Measurements from ENCODE around the gene F11R.
A peak's percentile ranks its signal among the peaks of the same experiment; 100 is the strongest.
"Not testable (repeated sequence)": the region's sequence is repeated elsewhere in the genome, so short reads cannot be mapped to it uniquely, and the experiment has no call there.

F11R gene

DNA sequence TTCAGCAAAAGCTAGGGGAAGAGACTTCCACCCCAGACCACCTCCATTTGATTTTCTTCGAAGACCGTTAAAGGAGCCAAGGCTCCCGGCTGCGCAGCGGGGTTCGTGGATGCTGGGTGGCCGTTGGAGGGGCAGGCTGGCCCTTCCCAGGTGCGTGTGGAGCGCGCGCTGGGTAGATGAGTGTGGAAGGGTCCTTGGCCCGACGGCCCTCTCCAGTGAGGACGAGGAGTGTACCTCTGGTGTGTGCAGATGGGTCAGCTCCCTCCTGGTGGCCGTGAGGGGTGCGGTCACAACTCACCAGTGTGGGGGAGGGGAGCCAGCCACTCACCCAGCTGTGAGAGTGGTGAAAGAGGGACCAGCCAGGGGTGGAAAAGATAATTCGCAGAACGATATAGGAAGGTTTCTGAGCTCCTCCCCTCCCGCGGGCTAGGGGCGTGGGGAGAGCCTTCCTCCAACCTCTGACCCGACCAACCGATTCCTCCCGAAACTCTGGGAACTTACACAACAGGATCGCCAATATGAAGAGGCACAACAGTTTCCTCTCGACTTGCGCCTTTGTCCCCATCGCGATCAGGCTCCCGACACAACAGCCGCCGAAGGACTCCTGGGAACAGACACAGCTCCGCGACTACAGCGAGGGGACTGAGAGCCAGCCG is at the start of gene F11R:
F11R (minus strand) TSS at position 644 of the 656 bp plus-strand sequence; CDS start at position 565, 79 bp downstream.
- peak; percentile 62 for DNase-seq

DNA sequence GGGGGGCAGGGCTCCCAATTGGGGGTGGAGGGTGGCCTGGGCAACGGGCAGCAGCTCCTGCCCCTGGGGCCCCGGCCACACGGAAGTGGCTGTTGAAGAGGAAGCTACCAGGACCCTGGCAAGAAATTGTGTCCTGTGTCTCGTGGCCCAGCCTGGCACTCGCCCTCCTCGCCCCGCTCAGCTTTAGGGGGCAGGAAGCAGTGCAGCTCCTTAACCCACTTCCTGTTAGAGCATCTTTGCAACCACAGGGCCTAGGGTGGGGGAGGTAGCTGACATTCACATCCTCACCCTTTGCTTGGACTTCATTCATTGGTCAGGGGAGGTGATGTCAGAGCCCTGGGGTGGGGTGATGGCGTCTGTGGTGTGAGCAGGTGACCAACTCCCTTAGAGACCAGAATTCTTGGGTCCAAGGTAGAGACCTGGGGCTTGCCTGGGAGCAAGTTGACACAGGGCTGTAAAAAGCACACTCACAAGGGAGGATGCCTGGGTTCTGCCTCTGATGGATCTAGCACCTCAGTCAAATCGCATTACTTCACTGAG is 48.8 kb upstream of the F11R start, which contains the start of gene ARHGAP30:
ARHGAP30 (minus strand) TSS at position 161 of the 540 bp plus-strand sequence. CDS start 267 bp downstream, outside the sequence.
- DNase-seq: peak; percentile 90

DNA sequence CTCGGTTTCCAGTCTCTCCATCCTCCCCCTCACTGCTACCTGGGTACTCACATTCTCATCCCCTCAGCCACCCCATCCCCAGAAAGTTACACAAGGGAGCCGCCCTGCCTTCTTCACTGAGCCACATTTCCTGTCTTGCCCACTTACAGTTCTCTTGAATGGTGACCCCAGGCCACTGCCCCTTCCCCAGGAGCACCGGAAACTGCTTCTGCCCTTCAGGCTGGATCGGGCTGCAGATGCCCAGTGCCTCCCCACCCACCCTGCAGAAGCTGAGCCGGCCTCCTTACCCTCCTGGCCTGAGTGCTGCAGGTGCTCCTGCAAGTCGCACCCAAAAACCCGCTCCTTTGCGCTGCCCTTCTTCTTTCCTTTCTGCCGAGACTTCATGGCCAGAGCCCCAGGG is 48.3 kb upstream of the F11R start:
- no peak for DNase-seq

DNA sequence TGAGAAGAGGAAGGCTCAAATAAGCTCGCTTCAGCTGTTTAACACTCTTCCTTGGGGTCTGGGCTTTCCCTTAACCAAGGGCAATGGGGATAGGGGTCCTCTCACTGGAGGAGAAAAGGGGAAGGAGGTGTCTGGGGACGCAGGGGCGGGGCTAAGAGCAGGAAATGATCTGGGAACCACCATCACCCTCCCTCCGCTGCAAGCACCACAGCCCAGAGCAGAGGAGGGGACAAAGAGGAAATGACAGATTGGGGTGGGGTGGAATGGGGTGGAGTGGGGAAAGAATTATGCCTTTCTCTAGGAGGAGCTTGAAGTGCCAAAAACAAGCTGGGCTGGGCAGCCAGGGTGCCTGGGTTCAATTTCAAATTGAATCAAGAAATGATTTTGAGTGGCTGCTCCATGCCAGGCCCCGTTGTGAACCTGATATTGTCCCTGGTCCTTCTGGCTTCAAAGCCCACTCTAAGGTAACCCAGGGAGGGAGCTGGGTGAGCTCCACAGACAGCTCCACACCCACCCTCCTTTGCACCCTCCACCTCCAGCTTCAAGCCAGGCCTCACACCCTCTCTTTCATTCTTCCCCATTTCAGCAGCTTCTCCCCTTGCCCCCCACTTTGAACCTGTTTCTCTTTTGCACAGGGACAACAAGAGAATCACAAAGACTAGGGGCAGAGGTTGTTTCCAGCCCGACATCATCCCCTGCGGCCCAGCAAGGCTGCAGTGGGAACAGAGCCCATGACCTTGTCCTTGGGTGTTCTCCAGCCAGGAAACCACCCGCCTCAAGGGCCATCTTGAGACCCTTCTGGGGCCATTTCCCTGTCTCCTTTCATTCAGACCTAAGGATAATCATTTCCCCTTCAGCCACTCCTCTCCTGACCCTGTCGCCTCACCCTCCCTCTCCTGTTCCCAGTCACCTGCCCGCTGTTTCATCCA is 47.6 kb upstream of the F11R start:
- DNase-seq: peak; percentile 94

DNA sequence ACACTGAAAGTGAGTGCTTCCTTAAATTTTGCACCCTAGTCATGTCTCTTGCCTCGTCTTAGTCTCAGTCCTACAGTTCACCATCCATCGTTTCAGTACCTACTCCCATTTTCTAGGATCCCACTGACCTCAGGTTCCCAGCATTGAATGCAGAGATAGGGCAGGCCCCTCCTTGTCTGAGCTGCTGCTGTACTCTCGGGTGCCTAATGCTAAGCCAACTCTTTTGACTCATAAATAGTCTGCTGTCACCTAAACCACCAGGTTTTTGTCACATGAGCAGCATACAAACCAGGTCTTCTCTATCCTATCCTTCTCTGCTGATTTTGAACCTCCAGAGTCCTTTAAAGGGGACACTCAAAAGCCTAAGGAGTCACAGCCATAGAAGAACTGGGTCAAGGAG is 45.7 kb upstream of the F11R start:
- no peak for DNase-seq

DNA sequence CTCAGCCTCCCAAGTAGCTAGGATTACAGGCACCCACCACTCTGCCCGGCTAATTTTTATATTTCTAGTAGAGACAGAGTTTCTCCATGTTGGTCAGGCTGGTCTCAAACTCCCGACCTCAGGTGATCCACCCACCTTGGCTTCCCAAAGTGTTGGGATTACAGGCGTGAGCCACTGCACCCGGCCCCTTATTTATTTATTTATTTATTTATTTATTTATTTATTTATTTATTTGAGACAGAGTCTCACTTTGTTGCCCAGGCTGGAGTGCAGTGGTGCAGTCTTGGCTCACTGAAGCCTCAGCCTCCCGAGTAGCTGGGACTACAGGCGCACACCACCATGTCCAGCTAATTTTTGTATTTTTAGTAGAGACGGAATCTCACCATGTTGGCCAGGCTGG is 44.7 kb upstream of the F11R start:
- DNase-seq: not testable (repeated sequence)

DNA sequence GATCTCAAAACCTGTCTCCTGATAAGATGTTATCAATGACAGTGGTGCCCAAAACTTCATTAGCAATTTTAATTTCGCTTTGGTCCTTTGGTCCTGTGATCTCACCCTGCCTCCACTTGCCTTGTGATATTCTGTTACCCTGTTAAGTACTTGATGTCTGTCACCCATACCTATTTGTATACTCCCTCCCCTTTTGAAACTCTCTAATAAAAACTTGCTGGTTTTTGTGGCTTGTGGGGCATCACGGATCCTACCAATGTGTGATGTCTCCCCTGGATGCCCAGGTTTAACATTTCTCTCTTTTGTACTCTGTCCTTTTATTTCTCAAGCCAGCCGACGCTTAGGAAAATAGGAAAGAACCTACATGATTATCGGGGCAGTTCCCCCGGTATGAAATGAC is 43.0 kb upstream of the F11R start:
- DNase-seq: not testable (repeated sequence)

DNA sequence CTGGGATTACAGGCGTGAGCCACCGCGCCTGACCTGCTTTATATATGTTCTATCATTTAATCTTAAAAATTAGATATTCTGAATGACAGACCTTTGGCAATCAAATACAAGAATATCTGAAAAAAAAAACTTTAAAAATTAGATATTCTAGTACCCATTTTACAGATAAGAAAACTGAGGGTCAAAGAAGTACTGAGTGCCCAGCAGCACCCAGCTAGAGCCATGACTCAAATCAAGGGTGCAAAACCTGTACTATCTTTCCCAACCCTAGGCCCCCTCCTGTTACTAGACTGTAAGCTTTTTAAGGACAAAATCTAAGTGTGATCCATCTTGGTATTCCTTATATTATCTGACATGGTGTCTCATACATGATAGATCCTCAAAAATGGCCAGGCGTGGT is 40.5 kb upstream of the F11R start:
- no peak for DNase-seq

DNA sequence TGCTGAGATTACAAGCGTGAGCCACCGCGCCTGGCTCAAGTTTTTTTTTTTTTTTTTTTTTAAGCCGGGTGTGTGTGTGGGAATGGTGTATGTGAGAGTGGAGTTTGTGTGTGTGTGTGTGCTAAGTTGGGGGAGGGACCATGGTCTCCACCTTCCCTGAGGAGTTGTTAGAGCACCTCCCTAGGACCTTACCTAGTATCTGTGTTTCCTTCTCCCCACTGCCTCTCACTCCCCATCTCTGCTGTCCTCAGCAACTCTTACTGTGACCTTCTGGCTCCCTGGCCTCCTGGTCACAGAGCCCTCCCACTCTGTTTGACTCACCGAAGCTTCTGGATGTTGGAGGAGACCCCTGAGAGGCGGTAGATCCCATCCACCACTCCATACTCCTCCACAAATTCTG is 38.3 kb upstream of the F11R start:
- no peak for DNase-seq

DNA sequence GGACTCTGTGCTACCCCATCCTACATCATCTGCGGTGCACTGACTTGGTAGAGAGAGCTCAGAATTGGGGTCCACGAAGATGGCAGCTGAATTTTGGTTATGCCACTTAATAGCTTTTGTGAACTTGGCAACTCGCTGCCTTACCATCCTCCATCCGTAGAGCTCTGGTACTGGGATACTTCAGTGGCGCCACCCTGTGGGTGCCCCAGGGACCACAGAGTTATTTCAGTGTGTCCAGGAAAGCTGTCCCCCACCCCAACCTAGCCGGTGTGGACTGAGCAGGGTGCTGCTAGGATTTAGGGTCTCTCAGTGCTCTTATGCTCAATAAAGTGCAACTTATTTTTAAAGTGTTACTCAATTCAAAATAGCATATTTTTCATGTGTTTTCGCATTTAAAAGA is 33.9 kb upstream of the F11R start:
- peak; percentile 20 for DNase-seq

DNA sequence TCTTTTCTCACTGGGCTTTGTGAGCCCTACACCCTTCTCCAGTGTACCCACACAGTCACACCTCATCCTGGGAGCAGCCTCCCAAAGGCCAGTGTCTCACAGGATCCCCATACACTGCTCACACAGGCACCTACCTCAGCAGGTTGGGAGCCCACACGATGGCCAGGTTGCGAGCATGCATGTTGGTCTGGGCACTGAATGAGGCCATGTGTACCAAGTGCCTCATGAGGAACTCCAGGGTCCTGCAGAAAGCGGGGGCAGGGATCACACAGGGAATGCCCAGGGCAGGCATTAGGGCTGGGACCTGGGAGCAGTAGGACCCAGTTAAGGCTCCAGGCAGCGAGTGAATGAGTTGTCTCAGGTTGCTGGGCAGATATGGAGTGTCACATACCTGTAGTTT is 33.3 kb upstream of the F11R start:
- no peak for DNase-seq

DNA sequence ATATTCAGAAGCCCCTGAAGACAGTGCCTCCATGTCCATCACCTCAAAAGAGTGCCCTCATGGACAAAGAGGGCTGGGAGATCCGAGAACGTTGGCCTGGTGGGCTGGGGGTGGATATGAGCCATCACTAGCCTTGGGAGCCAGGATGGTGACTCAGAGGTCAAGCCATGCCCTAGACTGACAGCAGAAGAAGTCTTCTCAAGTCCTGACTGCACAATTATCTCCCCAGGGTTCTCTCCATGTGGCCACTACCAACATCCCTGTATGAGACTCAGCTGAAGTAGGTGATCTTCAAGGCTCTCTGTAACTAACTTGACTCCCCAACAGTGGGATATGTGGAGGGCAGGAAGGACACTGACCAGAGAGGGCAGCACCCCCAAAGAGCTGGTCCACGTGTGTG is 31.9 kb upstream of the F11R start:
- DNase-seq: no peak

DNA sequence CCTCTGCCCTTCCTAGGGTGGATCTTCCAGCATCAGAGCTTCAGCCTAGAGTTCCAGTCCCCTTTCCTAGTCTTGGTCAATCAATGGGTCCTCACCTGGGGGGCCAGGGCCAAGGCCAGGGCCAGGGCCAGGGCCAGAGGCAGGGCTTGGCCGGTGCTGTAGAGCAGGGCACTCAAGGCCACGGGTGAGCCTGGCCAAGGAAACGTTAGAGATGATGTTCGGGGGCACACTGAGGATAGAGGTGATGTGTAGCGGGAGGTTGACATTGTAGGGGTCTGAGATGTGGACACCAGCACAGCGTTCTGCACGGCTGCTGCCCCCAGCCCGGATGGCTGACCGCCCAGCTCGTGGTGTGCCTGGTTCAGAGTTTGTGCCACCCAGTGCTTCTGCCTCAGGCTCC is 30.3 kb upstream of the F11R start:
- no peak for DNase-seq

DNA sequence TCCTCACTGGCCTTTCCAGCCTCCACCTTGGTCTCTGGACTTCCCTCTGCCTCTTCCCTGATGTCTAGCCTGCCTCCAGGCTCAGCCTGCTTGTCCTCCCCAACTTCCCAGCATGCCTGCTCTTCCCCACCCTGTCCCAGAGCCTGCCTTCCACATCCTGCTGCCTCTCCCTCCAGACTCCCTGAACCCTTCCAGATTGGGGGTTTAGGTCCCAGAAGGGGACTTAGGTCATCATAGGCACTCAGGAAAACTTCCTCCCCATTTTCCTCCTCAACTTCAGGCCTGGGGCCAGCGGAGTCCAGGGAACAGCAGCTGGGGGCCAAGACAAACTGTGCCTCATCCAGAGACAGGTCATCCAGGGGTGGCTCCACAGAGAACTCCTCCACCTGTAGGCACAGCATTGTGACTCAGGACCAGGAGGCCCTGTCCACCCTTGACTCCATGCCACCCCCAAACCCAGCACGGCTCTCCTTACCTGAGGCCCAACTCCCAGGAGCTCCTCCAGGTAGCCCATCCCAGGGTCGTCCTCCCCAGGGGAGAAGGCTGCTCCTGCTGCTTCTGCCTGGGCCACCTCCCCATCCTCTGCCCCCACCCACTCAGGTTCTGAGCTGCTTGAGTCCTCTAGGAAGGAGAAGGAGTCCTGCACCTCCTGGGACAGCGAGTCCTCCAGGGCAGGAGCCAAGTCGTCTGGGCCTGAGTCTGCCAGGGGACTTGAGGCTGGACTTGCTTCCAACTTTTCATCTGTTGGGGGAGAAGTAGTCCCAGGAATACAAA is 28.2 kb upstream of the F11R start:
- DNase-seq: no peak

DNA sequence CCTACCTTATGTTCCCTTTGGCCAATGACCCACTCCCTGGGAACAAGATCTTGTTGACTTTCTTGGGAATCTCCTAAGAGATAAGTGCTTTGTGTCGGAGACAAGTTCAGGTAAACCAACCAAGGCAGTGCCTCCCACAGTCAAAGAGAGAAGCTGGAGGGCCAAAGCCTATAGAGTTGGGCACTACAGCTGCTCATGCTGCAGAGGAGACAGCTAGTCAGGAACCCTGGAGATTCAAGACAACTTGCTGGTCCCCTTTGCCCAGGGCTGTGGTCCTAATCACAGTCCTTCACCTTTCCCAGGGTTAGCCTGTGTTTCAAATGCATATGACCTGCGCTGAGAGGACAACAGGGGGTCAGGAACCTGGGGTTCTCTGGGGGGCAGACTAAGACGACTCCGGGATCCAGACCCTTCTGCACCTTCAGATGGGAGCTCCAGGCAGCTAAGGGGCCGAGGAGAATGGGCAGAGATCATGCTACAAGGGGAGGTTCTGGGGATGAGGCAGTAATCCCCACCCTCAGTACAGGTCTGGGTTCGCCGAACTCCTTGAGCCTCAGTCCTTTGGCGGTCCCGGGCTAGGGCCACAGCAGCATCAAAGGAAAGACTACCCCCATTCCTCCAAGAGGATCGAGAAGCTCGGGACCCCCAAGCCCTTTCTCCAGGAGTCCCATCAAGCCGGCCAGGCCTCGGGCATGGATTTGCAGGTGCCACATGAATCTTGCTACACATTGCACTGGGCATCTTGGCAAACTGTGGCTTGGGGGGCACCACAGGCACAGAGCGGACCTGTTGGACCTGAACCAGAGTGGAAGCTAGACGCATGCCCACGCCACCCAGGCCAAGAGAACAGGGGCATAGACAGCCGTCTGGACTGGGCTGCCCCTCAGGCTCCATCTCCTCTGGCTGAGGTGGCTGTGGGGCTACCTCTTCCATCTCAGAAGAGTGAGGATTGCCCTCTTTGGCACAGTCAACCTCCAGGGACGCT is 26.8 kb upstream of the F11R start:
- no peak for DNase-seq

DNA sequence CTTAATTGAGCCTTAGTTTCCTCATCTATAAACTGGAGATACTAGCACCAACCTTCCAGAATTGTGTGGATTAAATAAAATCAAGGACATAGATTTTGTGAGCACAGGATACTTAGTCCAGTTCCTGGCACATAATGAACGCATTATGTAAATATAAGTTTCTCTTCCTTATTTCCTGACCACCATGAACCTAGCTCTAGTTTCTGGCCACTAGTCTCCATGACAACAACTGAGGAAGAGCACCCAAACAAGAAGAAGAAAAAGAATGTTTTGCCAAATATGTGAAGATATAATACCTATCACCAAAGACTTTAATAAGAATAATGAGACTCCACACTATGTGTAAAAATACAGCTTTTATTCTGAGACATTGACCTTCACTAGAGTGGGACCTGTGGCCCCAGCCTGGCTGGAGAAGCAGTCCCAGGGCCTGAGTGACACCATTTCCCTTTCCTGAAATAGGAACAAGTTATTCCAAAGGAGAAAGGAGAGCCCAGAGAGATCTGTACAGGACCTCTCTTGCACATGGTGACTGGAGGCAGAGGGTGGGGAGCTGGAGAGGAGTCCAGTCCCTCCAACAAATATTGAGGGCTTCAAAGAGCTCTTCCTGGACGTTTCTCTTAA is 25.8 kb upstream of the F11R start:
- DNase-seq: peak; percentile 89

DNA sequence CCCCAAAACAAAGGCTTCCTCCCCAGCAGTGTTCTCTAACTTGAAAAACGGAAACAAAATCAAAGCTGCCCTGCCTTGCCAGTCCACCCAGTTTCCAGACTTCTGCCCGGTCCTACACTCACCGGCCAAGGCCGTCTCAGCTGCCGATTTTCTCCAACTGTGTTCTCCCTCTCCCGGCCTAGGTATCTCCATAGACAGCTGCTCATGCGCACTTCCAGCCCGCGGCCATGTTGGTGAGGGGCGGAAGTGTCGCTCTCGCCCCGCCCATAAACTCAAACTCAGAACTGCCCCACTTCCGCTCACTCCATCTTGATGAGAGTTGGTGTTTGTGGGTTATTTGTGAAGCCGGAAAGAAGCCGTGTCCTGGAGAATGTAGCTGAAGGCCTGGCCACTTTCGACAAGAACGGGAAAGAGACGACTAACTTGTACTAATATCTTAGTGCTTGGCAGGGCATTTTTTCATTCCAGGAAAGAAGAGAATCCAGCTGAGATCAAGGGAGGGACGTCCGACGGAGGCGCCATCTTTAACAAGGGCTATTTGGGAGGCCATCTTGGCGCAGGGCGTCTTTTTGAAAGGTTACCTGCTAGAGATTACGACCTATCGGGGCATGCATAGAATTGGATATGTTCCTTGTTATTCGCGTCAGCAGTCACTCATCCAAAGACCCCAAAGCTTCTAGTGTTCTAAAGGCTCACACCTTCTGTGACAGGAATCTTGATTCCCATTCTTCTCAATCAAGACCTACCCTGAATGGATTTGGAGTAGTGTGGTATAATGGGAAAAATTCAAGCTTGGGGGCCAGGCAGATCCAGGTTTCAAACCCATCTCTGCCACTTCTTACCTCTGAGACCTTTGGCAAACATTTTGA is 25.0 kb upstream of the F11R start, which contains the start of gene USF1:
USF1 (minus strand) TSS at position 242 of the 869 bp plus-strand sequence. CDS start 2,702 bp downstream, outside the sequence.
- DNase-seq: peak; percentile 97

DNA sequence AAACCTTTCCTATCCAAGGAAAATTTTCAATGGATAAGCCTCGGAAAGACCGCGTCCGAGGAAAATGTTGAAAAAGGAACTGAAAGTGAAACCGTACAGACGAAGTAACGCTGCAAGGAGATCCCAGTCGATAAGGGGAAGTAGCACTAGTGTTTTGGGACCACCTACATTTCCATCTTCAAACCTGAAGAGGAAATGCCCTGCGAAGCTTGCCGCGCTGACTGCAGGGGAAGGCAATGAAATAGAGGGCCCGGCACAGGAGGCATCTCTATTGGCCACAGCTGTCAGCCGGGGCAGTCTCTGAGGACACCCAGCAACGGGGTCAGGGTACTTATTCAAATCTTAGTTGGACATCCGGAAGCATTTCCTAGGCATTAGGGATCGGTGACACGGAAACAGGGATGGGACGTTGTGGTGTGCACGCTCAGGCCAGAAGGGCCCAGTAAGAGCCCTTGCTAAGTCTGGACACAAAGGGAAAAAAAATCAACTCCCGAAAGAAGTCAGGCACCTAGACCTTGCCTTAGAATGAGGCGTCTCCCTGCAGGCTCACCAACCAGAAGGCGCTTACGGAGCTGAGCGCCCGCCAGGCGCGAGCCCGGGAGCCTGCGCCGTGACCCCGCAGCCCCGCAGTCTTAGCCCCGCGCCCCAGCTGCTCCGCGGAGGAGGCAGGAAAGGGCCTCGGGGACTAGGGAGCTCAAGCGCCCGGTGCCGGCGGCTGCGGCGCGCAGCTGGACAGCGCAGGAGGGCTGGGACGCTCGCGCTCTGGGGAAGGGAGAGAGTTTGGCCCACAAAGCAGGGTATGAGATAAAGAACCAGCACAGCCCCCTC is 24.2 kb upstream of the F11R start:
- DNase-seq: peak; percentile 93

DNA sequence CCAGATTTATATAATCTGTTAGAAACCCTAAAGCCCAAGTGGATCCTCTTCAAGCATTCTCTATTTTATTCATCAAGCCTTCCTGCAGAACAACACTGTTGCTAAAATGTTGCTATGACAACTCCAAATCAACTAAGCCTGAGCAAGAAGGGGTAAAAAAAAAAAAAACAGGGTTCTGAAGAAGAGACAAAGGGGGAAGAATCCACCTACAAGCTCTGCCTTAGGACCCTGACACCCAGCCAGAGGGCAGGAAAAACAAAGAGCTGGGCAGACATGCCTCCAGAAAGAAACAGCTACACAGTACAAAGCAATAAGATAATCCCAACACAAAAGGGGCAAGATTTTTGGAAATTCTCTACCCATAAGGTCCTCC is 23.6 kb upstream of the F11R start:
- DNase-seq: no peak

Measured in inflammatory macrophage treated with lipopolysaccharide for 4 hours (primary cell).